IMR-90 (cell line): ENCODE data around the gene RBP5. TPM values are rescaled to one million over a fixed set of nuclear protein-coding genes. Genes with fewer than 3 reads are reported as not detected.
A peak's percentile ranks its signal among the peaks of the same experiment; 100 is the strongest.

Source experiments
- ATAC-seq: fragments of 200-7000 bp; cut with Tn5 transposase; 2 replicates; pipeline ENCODE4 v1.9.1; 2020; ENCODE audit warnings: low read depth, mild to moderate bottlenecking, moderate library complexity
- BruUV-seq: library from RNA; stranded (reverse); fragments of 400-500 nt; replicated peaks from 2 replicates; lab custom pipeline; 2021; lab: Mats Ljungman, UMichigan
- CTCF ChIA-PET: fragments of 300-600 bp; formaldehyde crosslinking; extraction: SDS; loops from one replicate; lab custom pipeline; 2021; ENCODE audit warnings: antibody characterized with exemption; lab: Yijun Ruan, JAX
- POLR2A ChIA-PET: fragments of 300-600 bp; sonication (Branson Sonifier 250); formaldehyde crosslinking; loops from one replicate; lab custom pipeline; 2022; ENCODE audit warnings: antibody characterized with exemption; ENCODE audit not compliant: unreplicated experiment; lab: Charles Lee
- DNase-seq: peaks from one replicate; pipeline ENCODE4 v3.0.0; 2013
- H2AFZ ChIP-seq: replicated peaks from 2 replicates; pipeline ENCODE3; 2013; ENCODE audit warnings: low read length, mild to moderate bottlenecking; ENCODE audit not compliant: poor library complexity
- H2AK5ac ChIP-seq: 2 replicates; pipeline ENCODE4 v1.6.1; 2013; ENCODE audit warnings: low read depth, low read length, inconsistent platforms
- H2AK9ac ChIP-seq: replicated peaks from 2 replicates; pipeline ENCODE3; 2013; ENCODE audit warnings: mild to moderate bottlenecking, low read depth, low read length, moderate library complexity; ENCODE audit not compliant: poor library complexity
- H2BK120ac ChIP-seq: 2 replicates; pipeline ENCODE4 v1.6.1; 2013; ENCODE audit warnings: low read depth, low read length, inconsistent platforms
- H2BK15ac ChIP-seq: 3 replicates; pipeline ENCODE4 v1.6.1; 2013; ENCODE audit warnings: low read depth, low read length, inconsistent platforms
- H2BK20ac ChIP-seq: 2 replicates; pipeline ENCODE4 v1.6.1; 2013; ENCODE audit warnings: low read depth, mild to moderate bottlenecking, inconsistent platforms, low read length, moderate library complexity
- H2BK5ac ChIP-seq: 2 replicates; pipeline ENCODE4 v1.6.1; 2013; ENCODE audit warnings: mild to moderate bottlenecking, low read depth, low read length, inconsistent platforms; ENCODE audit not compliant: poor library complexity, severe bottlenecking
- H3K14ac ChIP-seq: replicated peaks from 2 replicates; pipeline ENCODE4 v1.6.1; 2013; ENCODE audit warnings: low read depth, low read length, inconsistent platforms
- H3K18ac ChIP-seq: 2 replicates; pipeline ENCODE4 v1.6.1; 2013; ENCODE audit warnings: low read depth, low read length, control low read depth
- H3K23ac ChIP-seq: 2 replicates; pipeline ENCODE4 v1.6.1; 2013; ENCODE audit warnings: low read depth, low read length, inconsistent platforms
- H3K27ac ChIP-seq: 2 replicates; pipeline ENCODE4 v1.5.1; 2013; ENCODE audit warnings: mild to moderate bottlenecking, control low read depth, low read length; ENCODE audit not compliant: insufficient read depth
- H3K27me3 ChIP-seq: 2 replicates; pipeline ENCODE4 v1.6.1; 2013; ENCODE audit warnings: low read length; ENCODE audit not compliant: control insufficient read depth, insufficient read depth
- H3K36me3 ChIP-seq: 2 replicates; pipeline ENCODE4 v1.6.1; 2013; ENCODE audit warnings: low read length, mixed read lengths; ENCODE audit not compliant: control insufficient read depth, insufficient read depth
- H3K4ac ChIP-seq: 2 replicates; pipeline ENCODE4 v1.6.1; 2013; ENCODE audit warnings: low read depth, low read length, inconsistent platforms
- H3K4me1 ChIP-seq: 2 replicates; pipeline ENCODE4 v1.6.1; 2013; ENCODE audit warnings: low read length, mixed read lengths; ENCODE audit not compliant: control insufficient read depth, insufficient read depth
- H3K4me2 ChIP-seq: 2 replicates; pipeline ENCODE4 v1.6.1; 2013; ENCODE audit warnings: low read depth, mild to moderate bottlenecking, control low read depth, low read length, moderate library complexity
- H3K4me3 ChIP-seq: 2 replicates; pipeline ENCODE4 v1.5.1; 2013; ENCODE audit warnings: low read depth, mild to moderate bottlenecking, control low read depth, low read length, moderate library complexity; ENCODE audit not compliant: insufficient read depth
- H3K56ac ChIP-seq: 2 replicates; pipeline ENCODE4 v1.6.1; 2013; ENCODE audit warnings: low read length, inconsistent platforms; ENCODE audit not compliant: insufficient read depth; ENCODE audit errors: extremely low read depth
- H3K79me1 ChIP-seq, 2 experiments: 2 replicates each; pipeline ENCODE4 v1.6.1; 2013; ENCODE audit warnings: low read length in 2 of 2, inconsistent platforms in 1 of 2, low read depth in 1 of 2
- H3K9ac ChIP-seq: 2 replicates; pipeline ENCODE4 v1.6.1; 2013; ENCODE audit warnings: low read depth, low read length, control low read depth
- H3K9me1 ChIP-seq: 2 replicates; pipeline ENCODE4 v1.6.1; 2013; ENCODE audit warnings: low read length, inconsistent platforms; ENCODE audit not compliant: insufficient read depth
- H3K9me3 ChIP-seq: 2 replicates; pipeline ENCODE4 v1.6.1; 2013; ENCODE audit warnings: low read length; ENCODE audit not compliant: control insufficient read depth, insufficient read depth
- H4K20me1 ChIP-seq: 2 replicates; pipeline ENCODE4 v1.6.1; 2013; ENCODE audit warnings: low read length, inconsistent platforms; ENCODE audit not compliant: insufficient read depth
- H4K5ac ChIP-seq: 2 replicates; pipeline ENCODE4 v1.6.1; 2013; ENCODE audit warnings: mild to moderate bottlenecking, low read depth, low read length, control low read depth
- H4K8ac ChIP-seq, 2 experiments: 2 replicates each; pipeline ENCODE4 v1.6.1; 2013; ENCODE audit warnings: low read depth in 2 of 2, low read length in 2 of 2, control low read depth in 1 of 2, inconsistent platforms in 1 of 2
- H4K91ac ChIP-seq: 2 replicates; pipeline ENCODE4 v1.6.1; 2013; ENCODE audit warnings: low read depth, low read length, inconsistent platforms; ENCODE audit not compliant: insufficient read depth
- CEBPB ChIP-seq: IDR thresholded peaks from 2 replicates; pipeline ENCODE4 v1.6.1; 2012; ENCODE audit warnings: low read depth, low read length, improper control_type of control experiment
- MAFK ChIP-seq: IDR thresholded peaks from 2 replicates; pipeline ENCODE4 v1.6.1; 2012; ENCODE audit warnings: low read depth, low read length, improper control_type of control experiment
- MXI1 ChIP-seq: IDR thresholded peaks from 2 replicates; pipeline ENCODE4 v1.6.1; 2012; ENCODE audit warnings: low read depth, mild to moderate bottlenecking, low read length, moderate library complexity, borderline replicate concordance
- RCOR1 ChIP-seq: IDR thresholded peaks from 2 replicates; pipeline ENCODE4 v1.6.1; 2012; ENCODE audit warnings: mild to moderate bottlenecking, low read length, improper control_type of control experiment; ENCODE audit not compliant: insufficient replicate concordance
- dilution Hi-C: fragments of 300-500 bp; cut with HindIII; formaldehyde crosslinking; loops from one replicate; pipeline ENCODE4 v1.14.3; 2018; ENCODE audit warnings: low sequenced_read_pairs; ENCODE audit not compliant: unreplicated experiment
- in situ Hi-C: fragments of 300-500 bp; cut with MboI; formaldehyde crosslinking; loops from 3 replicates; pipeline ENCODE4 v1.14.3; 2019; ENCODE audit warnings: low sequenced_read_pairs, inconsistent platforms, mixed read lengths
- intact Hi-C: fragments of 100-400 bp; cut with micrococcal nuclease; formaldehyde crosslinking; loops from 2 replicates; pipeline ENCODE4 v1.10.0; 2022
- polyA plus RNA-seq, 3 experiments: library from polyadenylated mRNA; depleted of rRNA; stranded (reverse); fragments of >200 nt; gene quantifications; 2 replicates each; pipeline ENCODE4 v1.2.3, GENCODE V29; 2012; ENCODE audit warnings: low replicate concordance in 1 of 3
- total RNA-seq: library from RNA; depleted of rRNA; stranded (reverse); fragments of >200 nt; gene quantifications from 2 replicates; pipeline ENCODE4 v1.2.3, GENCODE V29; 2012
- TF ChIP-seq, protein P1 (sequence below): fragments of 150-350 bp; IDR thresholded peaks from 2 replicates; pipeline ENCODE4 v1.6.1; 2017; ENCODE audit warnings: mild to moderate bottlenecking, antibody characterized with exemption, low read length, low read depth

The RBP5 gene
- total and polyA plus RNA-seq, 2 of the 4 experiments (the other 2 are of a cell fraction): 0.15 TPM; not detected in 1

DNA sequence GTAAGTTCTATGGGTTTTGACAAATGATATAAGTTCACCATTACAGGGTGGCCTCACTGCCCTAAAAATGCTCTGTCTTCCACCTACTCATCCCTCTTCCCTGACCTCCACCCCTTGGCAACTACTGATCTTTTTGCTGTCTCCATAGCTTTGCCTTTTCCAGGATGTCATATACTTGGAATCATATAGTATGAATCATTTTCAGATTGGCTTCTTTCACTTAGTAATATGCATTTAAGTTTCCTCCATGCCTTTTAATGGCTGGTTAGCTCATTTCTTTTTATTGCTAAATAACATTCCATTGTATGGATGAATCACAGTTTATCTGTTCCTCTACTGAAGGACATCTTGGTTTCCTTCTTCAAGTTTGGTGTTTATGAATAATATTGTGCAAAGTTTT lies 46.8 kb upstream of the RBP5 start:
- ChIA-PET POLR2A (interaction anchor here (1.0 kb wide), 1 partner anchor 13 kb away, joined by 5 read pairs; no protein-coding TSS in a partner anchor), CTCF (no interaction called here)
- DNase-seq (peak; percentile 47), ATAC-seq (peak; percentile 72)
- H3K79me1 ChIP-seq: no peaks in the 10 kb centered on the region
- H3K14ac ChIP-seq: no peak overlapping the region
- no peaks in the 10 kb centered on the region for H3K36me3 ChIP-seq
- H2AK9ac ChIP-seq: no peak overlapping the region
- H3K4me1 ChIP-seq: peaks cover 2% of the 10 kb centered on the region; the same call in 1 of the 2 replicates
- H2AK5ac ChIP-seq: no peak overlapping the region
- H3K18ac ChIP-seq: no peak overlapping the region
- H3K4ac ChIP-seq: no peak overlapping the region
- no peak for TF ChIP-seq RCOR1
- no peak for TF ChIP-seq MXI1
- peak; percentile 72 for TF ChIP-seq CEBPB
- TF ChIP-seq, protein P1, sequence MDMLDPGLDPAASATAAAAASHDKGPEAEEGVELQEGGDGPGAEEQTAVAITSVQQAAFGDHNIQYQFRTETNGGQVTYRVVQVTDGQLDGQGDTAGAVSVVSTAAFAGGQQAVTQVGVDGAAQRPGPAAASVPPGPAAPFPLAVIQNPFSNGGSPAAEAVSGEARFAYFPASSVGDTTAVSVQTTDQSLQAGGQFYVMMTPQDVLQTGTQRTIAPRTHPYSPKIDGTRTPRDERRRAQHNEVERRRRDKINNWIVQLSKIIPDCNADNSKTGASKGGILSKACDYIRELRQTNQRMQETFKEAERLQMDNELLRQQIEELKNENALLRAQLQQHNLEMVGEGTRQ: no peak
- no peak for TF ChIP-seq MAFK
- no peak overlapping the region for H2BK20ac ChIP-seq
- no peak overlapping the region for H3K56ac ChIP-seq
- H3K27ac ChIP-seq: no peak overlapping the region; the same call in 1 of the 2 replicates
- H4K20me1 ChIP-seq: no peaks in the 10 kb centered on the region
- H3K9me1 ChIP-seq: no peaks in the 10 kb centered on the region
- H2BK5ac ChIP-seq: peak overlapping the region; percentile 18
- H3K9ac ChIP-seq: no peak overlapping the region
- H3K4me2 ChIP-seq: no peak overlapping the region
- BruUV-seq: no TSS peak
- dilution Hi-C loops (no loop called here), intact Hi-C loops (no loop called here), in situ Hi-C loops (no loop called here)
- H3K9me3 ChIP-seq: peaks cover 6% of the 10 kb centered on the region; the same call in 1 of the 2 replicates
- H2BK15ac ChIP-seq: no peak overlapping the region
- H3K27me3 ChIP-seq: peaks cover 3% of the 10 kb centered on the region
- H4K5ac ChIP-seq: no peak overlapping the region
- H4K91ac ChIP-seq: no peak overlapping the region
- H3K23ac ChIP-seq: no peak overlapping the region
- H4K8ac ChIP-seq: no peak overlapping the region
- no peak overlapping the region for H2BK120ac ChIP-seq
- no peak overlapping the region for H2AFZ ChIP-seq
- no peak overlapping the region for H3K4me3 ChIP-seq
